NCI-H345 (cell line): ENCODE measurements around the gene SPPL2A.

Experiments used
- DNase-seq: peaks from one replicate; lab custom pipeline; 2025; lab: John Stamatoyannopoulos, UW

Gene SPPL2A

GRCh38 chr15:50686469-50687301, 78.8 kb downstream of the SPPL2A start, which contains the start of gene TRPM7:
TSS of gene TRPM7 (minus strand) at chr15:50686797. CDS start at chr15:50686533, 264 bp downstream.
- peak; percentile 83 for DNase-seq

DNA sequence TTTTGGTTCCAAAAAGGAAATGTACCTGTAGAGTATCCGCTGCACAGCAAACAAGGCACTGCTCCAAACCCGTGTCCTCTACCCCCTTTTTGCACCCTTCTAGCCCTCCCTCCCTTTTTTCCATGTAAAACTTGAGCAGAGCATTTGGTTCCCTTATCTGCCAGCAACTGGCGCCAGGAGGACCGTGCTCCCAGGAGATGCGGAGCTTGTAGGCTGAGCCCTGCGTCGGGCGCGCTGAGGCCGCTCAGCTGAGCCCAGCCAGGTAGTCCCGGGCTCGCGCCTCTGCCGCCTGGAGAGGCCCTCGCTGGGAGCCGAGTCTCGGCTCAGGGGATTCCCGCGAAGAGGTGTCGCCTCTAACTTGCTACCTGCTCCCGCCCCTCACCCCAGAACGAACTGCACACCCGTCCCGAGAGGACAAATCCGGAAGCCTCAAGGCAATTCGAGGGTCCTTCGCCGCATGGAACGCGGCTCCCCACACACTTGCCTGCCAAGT, 79.5 kb downstream of the SPPL2A start:
- DNase-seq: peak; percentile 50

DNA sequence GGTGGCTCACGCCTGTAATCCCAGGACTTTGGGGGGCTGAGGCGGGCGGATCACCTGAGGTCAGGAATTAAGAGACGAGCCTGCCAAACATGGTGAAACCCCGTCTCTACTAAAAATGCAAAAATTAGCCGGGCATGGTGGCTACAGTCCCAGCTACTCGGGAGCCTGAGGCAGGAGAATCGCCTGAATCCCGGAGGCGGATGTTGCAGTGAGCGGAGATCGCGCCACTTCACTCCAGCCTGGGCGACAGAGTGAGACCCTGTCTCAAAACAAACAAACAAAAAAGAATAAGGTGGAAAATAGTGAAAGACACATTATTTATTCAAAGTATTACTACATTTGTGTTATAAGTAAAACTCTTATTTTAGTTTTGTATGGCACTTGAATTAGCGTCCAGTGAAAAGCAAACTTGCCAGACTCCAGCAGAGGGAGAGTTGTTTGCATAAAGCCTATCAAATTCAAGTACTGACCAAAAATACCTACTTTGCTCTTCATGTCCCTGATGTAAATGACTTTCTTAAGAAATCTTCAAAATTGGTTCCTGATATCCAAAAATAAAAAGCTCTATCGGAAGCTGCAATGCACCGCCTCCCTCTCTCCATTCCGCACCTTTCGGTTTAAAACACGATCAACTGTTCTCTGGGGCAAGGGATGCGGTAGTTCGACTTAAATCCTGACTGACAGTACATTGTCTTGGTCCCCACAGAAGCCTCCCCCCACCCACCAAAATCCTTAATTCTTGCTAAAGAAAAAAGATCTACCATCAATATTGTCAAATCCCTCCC, 80.1 kb downstream of the SPPL2A start:
- no peak for DNase-seq

DNA sequence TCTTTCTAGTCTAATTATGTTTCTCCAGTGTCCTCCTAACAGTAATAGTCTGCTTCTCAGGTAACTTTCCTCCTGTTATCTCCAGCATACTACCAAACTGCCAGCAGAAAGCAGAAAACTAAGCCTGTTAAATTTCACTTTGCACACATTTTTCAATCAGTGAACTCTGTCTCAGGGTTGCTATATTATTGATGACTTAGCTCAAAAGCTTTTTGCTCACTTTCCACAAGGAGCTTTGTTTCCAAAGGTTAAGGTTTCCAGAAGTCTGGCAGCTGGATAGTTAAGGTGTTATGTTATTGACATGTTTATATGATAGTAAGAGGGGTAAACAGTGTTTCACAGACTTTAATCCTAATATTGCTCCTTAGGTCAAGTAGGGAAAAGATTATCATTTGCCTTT, 84.0 kb downstream of the SPPL2A start:
- no peak for DNase-seq

DNA sequence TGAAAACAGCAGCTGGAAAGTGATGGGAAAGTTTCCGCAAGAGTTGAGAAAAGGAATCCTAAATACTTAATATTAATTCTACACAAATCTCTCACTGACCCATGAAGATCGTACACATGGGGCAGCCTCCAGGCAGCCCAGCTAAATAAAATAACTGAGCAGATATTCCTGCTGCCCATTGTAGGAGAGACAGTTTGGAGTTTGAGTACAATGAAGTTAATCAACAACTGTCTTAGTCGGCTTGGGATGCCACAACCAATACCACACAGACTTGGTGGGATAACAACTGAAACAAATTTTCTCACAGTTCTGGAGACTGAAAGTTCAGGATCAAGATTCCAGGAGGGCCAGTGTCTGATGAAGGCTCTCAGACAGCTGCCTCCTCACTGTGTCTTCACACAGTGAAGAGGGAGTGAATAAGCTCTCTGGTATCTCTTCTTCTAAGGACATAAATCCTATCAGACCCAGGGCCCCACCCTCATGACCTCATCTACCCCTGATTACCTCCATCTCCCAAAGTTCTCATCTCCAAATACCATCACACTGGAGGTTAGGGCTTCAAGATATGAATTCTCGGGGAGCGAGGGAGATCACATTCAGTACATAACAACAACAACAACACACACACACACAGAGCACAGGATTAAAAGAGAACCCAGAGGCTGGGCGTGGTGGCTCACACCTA, 88.6 kb downstream of the SPPL2A start:
- DNase-seq: no peak

DNA sequence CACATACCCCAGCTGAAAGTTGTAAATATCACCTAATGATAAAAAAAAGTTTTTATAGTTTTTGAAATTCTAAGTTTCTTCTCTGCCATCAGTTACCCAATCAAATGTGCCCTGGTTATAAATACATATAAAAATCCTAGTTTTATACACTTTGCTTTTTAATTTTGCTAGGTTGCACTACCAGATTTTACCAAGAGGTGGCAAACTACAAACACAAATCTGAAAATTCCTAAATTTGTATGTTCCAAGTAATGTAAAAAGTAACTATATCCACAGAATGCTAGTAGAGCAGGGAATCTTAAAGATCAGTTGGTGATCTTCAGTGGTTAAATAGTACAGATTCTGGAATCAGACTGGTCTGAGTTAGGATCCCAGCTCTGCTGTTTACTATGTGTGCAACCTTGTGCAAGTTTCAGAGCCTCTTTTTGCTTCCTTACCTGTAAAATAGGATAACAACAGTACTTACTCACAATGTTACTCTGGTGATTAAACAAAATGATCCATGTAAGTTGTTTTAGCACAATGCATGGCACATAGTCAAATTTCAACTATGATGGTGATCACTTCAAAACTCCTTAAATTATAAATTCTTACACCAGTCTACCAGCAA, 89.9 kb downstream of the SPPL2A start:
- peak; percentile 2 for DNase-seq

GRCh38 chr15:50670115-50670514, 95.4 kb downstream of the SPPL2A start:
- DNase-seq: no peak

GRCh38 chr15:50669611-50670010, 95.9 kb downstream of the SPPL2A start:
- no peak for DNase-seq

- DNase-seq: no peak
These were observed 99.6 kb downstream of the SPPL2A start for GRCh38 chr15:50665938-50666337.

DNA sequence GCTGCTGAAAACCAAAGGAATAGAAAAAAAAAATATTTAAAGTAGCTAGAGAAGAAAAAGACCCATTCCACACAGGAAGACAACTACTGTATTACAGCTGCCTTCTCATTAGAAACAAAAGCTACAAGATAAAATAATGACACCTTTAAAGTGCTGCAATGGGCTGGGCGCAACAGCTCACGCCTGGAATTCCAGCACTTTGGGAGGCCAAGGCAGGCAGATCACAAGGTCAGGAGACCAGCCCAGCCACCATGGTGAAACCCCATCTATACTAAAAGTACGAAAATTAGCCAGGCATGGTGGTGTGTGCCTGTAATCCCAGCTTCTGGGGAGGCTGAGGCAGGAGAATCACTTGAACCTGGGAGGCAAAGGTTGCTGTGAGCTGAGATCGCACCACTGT, 110.0 kb downstream of the SPPL2A start:
- DNase-seq: no peak

DNA sequence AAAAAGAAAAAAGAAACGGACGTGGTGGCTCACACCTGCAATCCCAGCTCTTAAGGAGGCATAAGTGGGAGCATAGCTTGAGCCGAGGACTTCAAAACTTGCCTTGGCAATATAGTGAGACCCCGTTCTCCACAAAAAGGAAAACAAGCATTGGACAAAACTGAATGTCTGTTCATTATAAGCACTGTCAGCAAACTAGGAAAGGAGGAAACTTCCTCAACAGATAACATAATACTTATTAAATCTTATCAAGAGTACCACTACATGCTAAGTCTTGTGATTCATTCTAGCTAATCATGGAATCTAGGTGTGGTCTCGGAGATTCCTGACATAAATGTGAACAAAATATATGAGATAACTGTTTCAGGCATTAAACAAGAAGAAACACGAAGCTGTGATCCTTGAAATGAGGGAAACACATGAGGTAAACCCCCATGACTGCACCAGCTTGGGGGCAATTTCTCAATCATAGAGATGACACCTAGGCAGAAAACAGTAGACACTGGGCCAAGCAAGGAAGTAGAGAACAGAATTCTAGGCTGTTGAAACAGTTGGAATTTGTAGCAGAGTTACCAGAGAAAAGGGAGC, 112.3 kb downstream of the SPPL2A start:
- DNase-seq: no peak

- DNase-seq: no peak
These were observed 112.8 kb downstream of the SPPL2A start for GRCh38 chr15:50652671-50653070.
